ENCODE data around the gene CCR5AS.

Gene CCR5AS

DNA sequence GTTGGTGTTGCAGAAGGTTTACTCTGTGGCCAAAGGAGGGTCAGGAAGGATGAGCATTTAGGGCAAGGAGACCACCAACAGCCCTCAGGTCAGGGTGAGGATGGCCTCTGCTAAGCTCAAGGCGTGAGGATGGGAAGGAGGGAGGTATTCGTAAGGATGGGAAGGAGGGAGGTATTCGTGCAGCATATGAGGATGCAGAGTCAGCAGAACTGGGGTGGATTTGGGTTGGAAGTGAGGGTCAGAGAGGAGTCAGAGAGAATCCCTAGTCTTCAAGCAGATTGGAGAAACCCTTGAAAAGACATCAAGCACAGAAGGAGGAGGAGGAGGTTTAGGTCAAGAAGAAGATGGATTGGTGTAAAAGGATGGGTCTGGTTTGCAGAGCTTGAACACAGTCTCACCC is 32.1 kb downstream of the CCR5AS start:
- no peak overlapping the region for H3K4me3 ChIP-seq (ENCODE audit: low read depth, low read length)
- TF ChIP-seq, protein P1, sequence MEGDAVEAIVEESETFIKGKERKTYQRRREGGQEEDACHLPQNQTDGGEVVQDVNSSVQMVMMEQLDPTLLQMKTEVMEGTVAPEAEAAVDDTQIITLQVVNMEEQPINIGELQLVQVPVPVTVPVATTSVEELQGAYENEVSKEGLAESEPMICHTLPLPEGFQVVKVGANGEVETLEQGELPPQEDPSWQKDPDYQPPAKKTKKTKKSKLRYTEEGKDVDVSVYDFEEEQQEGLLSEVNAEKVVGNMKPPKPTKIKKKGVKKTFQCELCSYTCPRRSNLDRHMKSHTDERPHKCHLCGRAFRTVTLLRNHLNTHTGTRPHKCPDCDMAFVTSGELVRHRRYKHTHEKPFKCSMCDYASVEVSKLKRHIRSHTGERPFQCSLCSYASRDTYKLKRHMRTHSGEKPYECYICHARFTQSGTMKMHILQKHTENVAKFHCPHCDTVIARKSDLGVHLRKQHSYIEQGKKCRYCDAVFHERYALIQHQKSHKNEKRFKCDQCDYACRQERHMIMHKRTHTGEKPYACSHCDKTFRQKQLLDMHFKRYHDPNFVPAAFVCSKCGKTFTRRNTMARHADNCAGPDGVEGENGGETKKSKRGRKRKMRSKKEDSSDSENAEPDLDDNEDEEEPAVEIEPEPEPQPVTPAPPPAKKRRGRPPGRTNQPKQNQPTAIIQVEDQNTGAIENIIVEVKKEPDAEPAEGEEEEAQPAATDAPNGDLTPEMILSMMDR (IDR thresholded peaks at IDR 0.05; ENCODE audit: borderline replicate concordance, insufficient read depth, low read depth, low read length), result no peak

DNA sequence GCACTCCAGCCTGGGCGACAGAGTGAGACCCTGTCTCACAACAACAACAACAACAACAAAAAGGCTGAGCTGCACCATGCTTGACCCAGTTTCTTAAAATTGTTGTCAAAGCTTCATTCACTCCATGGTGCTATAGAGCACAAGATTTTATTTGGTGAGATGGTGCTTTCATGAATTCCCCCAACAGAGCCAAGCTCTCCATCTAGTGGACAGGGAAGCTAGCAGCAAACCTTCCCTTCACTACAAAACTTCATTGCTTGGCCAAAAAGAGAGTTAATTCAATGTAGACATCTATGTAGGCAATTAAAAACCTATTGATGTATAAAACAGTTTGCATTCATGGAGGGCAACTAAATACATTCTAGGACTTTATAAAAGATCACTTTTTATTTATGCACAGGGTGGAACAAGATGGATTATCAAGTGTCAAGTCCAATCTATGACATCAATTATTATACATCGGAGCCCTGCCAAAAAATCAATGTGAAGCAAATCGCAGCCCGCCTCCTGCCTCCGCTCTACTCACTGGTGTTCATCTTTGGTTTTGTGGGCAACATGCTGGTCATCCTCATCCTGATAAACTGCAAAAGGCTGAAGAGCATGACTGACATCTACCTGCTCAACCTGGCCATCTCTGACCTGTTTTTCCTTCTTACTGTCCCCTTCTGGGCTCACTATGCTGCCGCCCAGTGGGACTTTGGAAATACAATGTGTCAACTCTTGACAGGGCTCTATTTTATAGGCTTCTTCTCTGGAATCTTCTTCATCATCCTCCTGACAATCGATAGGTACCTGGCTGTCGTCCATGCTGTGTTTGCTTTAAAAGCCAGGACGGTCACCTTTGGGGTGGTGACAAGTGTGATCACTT is 34.1 kb downstream of the CCR5AS start:
- H3K4me3 ChIP-seq (ENCODE audit: low read depth, low read length), result no peak overlapping the region
- TF ChIP-seq, protein P1 (IDR thresholded peaks at IDR 0.05; ENCODE audit: borderline replicate concordance, insufficient read depth, low read depth, low read length), result peak; percentile 68

DNA sequence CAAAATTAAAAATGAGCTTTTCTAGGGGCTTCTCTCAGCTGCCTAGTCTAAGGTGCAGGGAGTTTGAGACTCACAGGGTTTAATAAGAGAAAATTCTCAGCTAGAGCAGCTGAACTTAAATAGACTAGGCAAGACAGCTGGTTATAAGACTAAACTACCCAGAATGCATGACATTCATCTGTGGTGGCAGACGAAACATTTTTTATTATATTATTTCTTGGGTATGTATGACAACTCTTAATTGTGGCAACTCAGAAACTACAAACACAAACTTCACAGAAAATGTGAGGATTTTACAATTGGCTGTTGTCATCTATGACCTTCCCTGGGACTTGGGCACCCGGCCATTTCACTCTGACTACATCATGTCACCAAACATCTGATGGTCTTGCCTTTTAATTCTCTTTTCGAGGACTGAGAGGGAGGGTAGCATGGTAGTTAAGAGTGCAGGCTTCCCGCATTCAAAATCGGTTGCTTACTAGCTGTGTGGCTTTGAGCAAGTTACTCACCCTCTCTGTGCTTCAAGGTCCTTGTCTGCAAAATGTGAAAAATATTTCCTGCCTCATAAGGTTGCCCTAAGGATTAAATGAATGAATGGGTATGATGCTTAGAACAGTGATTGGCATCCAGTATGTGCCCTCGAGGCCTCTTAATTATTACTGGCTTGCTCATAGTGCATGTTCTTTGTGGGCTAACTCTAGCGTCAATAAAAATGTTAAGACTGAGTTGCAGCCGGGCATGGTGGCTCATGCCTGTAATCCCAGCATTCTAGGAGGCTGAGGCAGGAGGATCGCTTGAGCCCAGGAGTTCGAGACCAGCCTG is 35.1 kb downstream of the CCR5AS start:
- no peak overlapping the region for H3K4me3 ChIP-seq (ENCODE audit: low read depth, low read length)
- TF ChIP-seq, protein P1 (IDR thresholded peaks at IDR 0.05; ENCODE audit: borderline replicate concordance, insufficient read depth, low read depth, low read length), result no peak

DNA sequence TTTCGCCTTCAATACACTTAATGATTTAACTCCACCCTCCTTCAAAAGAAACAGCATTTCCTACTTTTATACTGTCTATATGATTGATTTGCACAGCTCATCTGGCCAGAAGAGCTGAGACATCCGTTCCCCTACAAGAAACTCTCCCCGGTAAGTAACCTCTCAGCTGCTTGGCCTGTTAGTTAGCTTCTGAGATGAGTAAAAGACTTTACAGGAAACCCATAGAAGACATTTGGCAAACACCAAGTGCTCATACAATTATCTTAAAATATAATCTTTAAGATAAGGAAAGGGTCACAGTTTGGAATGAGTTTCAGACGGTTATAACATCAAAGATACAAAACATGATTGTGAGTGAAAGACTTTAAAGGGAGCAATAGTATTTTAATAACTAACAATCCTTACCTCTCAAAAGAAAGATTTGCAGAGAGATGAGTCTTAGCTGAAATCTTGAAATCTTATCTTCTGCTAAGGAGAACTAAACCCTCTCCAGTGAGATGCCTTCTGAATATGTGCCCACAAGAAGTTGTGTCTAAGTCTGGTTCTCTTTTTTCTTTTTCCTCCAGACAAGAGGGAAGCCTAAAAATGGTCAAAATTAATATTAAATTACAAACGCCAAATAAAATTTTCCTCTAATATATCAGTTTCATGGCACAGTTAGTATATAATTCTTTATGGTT is 35.9 kb downstream of the CCR5AS start, which contains the start of gene CCR5:
Gene CCR5 (plus strand): TSS at position 108 of the 680 bp plus-strand sequence. CDS start 1,957 bp downstream, outside the sequence.
- TF ChIP-seq, protein P1 (IDR thresholded peaks at IDR 0.05; ENCODE audit: borderline replicate concordance, insufficient read depth, low read depth, low read length), result no peak
- no peak within 1 kb of the TSS for H3K4me3 ChIP-seq (ENCODE audit: low read depth, low read length)

DNA sequence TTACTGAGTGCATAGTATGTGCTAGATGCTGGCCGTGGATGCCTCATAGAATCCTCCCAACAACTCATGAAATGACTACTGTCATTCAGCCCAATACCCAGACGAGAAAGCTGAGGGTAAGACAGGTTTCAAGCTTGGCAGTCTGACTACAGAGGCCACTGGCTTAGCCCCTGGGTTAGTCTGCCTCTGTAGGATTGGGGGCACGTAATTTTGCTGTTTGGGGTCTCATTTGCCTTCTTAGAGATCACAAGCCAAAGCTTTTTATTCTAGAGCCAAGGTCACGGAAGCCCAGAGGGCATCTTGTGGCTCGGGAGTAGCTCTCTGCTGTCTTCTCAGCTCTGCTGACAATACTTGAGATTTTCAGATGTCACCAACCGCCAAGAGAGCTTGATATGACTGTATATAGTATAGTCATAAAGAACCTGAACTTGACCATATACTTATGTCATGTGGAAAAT is 37.2 kb downstream of the CCR5AS start:
- TF ChIP-seq, protein P1 (IDR thresholded peaks at IDR 0.05; ENCODE audit: borderline replicate concordance, insufficient read depth, low read depth, low read length), result no peak
- H3K4me3 ChIP-seq (ENCODE audit: low read depth, low read length), result no peak overlapping the region

DNA sequence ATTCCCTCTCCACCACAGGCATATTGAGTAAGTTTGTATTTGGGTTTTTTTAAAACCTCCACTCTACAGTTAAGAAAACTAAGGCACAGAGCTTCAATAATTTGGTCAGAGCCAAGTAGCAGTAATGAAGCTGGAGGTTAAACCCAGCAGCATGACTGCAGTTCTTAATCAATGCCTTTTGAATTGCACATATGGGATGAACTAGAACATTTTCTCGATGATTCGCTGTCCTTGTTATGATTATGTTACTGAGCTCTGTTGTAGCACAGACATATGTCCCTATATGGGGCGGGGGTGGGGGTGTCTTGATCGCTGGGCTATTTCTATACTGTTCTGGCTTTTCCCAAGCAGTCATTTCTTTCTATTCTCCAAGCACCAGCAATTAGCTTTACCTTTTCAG is 37.7 kb downstream of the CCR5AS start:
- no peak overlapping the region for H3K4me3 ChIP-seq (ENCODE audit: low read depth, low read length)
- TF ChIP-seq, protein P1 (IDR thresholded peaks at IDR 0.05; ENCODE audit: borderline replicate concordance, insufficient read depth, low read depth, low read length), result no peak
